Gastroesophageal sphincter (tissue), 4 donors: ENCODE measurements around the gene TRHDE. TPM values are rescaled to one million over a fixed set of nuclear protein-coding genes. Genes with fewer than 3 reads are reported as not detected.

Source experiments
- ATAC-seq: fragments of 150-250 bp; one replicate; pipeline ENCODE4 v1.9.1; 2016; ENCODE audit warnings: mild to moderate bottlenecking, moderate library complexity
- H3K27ac ChIP-seq, 4 donors: fragments of 200-600 bp; sonication (generic) in 3 of 4; 1 replicate in 3 of 4; 2 replicates in 1 of 4; pipeline ENCODE4 v1.5.1; 2016 to 2019
- H3K27me3 ChIP-seq: fragments of 200-600 bp; sonication (generic); one replicate; pipeline ENCODE4 v1.5.1; 2019
- H3K36me3 ChIP-seq, 2 donors: fragments of 200-600 bp; sonication (generic); one replicate each; pipeline ENCODE4 v1.5.1; 2019; ENCODE audit warnings: control low read depth in 1 of 2
- H3K4me1 ChIP-seq, 3 donors: fragments of 200-600 bp; sonication (generic); 1 replicate in 2 of 3; 2 replicates in 1 of 3; pipeline ENCODE4 v1.5.1; 2016 to 2019; ENCODE audit warnings: control low read depth in 2 of 3
- H3K4me3 ChIP-seq, 2 donors: fragments of 200-600 bp; sonication (generic); one replicate each; pipeline ENCODE4 v1.5.1; 2019; ENCODE audit warnings: mild to moderate bottlenecking in 1 of 2, moderate library complexity in 1 of 2
- H3K9me3 ChIP-seq, 3 donors: fragments of 200-600 bp; sonication (generic); one replicate each; pipeline ENCODE4 v1.5.1; 2017 to 2019; ENCODE audit warnings: control low read depth in 2 of 3
- EP300 ChIP-seq: sonication (generic); formaldehyde crosslinking; IDR thresholded peaks from one replicate; pipeline ENCODE4 v1.6.1; 2017; ENCODE audit warnings: antibody characterized with exemption, mild to moderate bottlenecking
- POLR2A ChIP-seq, 2 donors: fragments of 450-650 bp; IDR thresholded peaks; one replicate each; pipeline ENCODE4 v1.6.1; 2017; ENCODE audit warnings: antibody characterized with exemption in 2 of 2, mild to moderate bottlenecking in 2 of 2, moderate library complexity in 1 of 2
- POLR2AphosphoS5 ChIP-seq: sonication (generic); formaldehyde crosslinking; IDR thresholded peaks from one replicate; pipeline ENCODE4 v1.6.1; 2017; ENCODE audit warnings: antibody characterized with exemption
- WGBS, 2 donors: methylation state at CpG; one replicate each; pipeline ENCODE4 v1.1.5; 2018; ENCODE audit warnings: low coverage in 1 of 2; 5-methylcytosine and 5-hydroxymethylcytosine counted together
- total RNA-seq, 4 donors: library from RNA; depleted of rRNA; stranded (reverse); fragments of >200 nt; gene quantifications; one replicate each; pipeline ENCODE4 v1.1.0, GENCODE V29; 2016
- TF ChIP-seq, protein P1 (sequence below), 4 experiments: fragments of 200-600 bp in 2 of 4; fragments of 450-650 bp in 2 of 4; sonication (generic) in 1 of 4; IDR thresholded peaks; one replicate each; pipeline ENCODE4 v1.5.1; 2017 to 2019; ENCODE audit warnings: antibody characterized with exemption in 4 of 4, mild to moderate bottlenecking in 2 of 4, moderate library complexity in 2 of 4

The TRHDE gene
- total RNA-seq, 4 donors from 2014 or later = 0.74 to 2.3 (median 1.0) TPM

DNA sequence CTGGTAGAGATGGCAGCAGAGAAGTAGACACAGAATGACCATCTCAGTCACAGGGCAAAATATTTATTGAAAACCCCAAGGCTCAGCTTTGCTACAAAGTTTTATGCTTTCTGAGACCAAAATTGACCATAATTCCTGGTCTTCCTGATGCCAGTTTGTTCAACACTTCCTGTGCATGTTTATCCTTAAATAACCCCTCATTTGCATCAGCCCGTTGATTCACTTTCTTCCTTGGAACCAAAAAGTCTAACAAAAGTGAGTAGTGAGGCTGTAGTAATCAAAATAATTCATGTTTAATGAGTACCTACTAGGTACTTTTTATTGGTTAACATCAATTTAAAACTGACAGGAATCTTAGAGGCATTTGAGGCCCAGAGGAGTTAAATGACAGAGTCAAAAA is 51.7 kb downstream of the TRHDE start:
- no peaks in the 10 kb centered on the region for H3K36me3 ChIP-seq
- H3K27me3 ChIP-seq = no peaks in the 10 kb centered on the region
- no peak for ATAC-seq
- no peaks in the 10 kb centered on the region for H3K9me3 ChIP-seq
- TF ChIP-seq, protein P1, sequence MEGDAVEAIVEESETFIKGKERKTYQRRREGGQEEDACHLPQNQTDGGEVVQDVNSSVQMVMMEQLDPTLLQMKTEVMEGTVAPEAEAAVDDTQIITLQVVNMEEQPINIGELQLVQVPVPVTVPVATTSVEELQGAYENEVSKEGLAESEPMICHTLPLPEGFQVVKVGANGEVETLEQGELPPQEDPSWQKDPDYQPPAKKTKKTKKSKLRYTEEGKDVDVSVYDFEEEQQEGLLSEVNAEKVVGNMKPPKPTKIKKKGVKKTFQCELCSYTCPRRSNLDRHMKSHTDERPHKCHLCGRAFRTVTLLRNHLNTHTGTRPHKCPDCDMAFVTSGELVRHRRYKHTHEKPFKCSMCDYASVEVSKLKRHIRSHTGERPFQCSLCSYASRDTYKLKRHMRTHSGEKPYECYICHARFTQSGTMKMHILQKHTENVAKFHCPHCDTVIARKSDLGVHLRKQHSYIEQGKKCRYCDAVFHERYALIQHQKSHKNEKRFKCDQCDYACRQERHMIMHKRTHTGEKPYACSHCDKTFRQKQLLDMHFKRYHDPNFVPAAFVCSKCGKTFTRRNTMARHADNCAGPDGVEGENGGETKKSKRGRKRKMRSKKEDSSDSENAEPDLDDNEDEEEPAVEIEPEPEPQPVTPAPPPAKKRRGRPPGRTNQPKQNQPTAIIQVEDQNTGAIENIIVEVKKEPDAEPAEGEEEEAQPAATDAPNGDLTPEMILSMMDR (IDR thresholded peaks at IDR 0.05) = no peak
- TF ChIP-seq POLR2A (IDR thresholded peaks at IDR 0.05) (no peak), EP300 (no peak), POLR2AphosphoS5 (no peak)
- no peak overlapping the region for H3K4me3 ChIP-seq
- 57 to 71% methylated on average over 1 of the region's 1 CpG for WGBS, 2 donors
- H3K4me1 ChIP-seq = no peaks in the 10 kb centered on the region
- no peak overlapping the region for H3K27ac ChIP-seq

DNA sequence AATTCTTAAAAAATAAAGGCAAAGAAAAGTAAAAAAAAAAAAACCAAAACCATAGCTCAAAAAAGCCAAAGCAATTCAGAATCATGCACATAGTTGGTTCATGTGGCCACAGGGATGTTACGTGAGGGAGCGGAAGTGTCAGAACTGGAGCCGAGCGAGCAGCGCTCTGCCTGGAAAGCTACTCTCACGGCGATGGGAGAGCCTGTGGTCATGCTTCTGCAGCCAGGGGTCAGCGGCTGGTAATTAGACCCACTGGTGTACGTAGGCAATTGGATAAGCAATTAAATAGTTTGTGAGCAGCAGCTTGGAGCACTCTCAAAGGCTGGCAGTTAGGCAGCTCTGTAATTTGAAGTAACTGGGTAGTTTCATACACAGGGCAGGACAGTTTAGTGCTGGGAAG is 58.1 kb downstream of the TRHDE start:
- TF ChIP-seq, protein P1 (IDR thresholded peaks at IDR 0.05) = no peak
- TF ChIP-seq POLR2A (IDR thresholded peaks at IDR 0.05) = no peak
- no peak for TF ChIP-seq EP300
- no peak for TF ChIP-seq POLR2AphosphoS5
- H3K4me3 ChIP-seq = no peak overlapping the region
- H3K4me1 ChIP-seq = no peaks in the 10 kb centered on the region
- H3K36me3 ChIP-seq = no peaks in the 10 kb centered on the region
- H3K27me3 ChIP-seq = no peaks in the 10 kb centered on the region
- no peak for ATAC-seq
- H3K9me3 ChIP-seq = no peaks in the 10 kb centered on the region
- H3K27ac ChIP-seq = no peak overlapping the region
- 71 to 81% methylated on average over 5 to 9 of the region's 9 CpGs for WGBS, 2 donors

DNA sequence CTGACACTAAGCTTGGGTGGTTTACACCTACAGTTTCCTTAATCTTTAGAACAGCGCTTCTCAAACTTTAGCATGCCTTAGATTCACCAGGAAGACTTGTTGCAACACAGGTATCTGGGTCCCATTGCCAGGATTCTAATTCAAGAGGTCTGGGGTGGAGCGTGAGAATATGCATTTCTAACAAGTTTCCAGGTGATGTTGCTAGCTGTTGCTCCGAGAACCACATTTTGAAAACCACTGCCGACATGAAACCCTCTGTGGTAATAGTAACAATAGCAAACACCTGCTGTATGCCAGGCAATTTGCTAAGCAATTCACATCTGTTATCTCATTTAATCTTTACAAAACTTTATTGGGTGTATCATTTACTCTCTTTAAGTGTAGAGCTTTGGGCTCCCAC is 58.6 kb downstream of the TRHDE start:
- no peaks in the 10 kb centered on the region for H3K4me1 ChIP-seq
- TF ChIP-seq POLR2AphosphoS5 (no peak), POLR2A (IDR thresholded peaks at IDR 0.05) (no peak), EP300 (no peak)
- TF ChIP-seq, protein P1 (IDR thresholded peaks at IDR 0.05) = no peak
- no peaks in the 10 kb centered on the region for H3K36me3 ChIP-seq
- H3K27me3 ChIP-seq = no peaks in the 10 kb centered on the region
- H3K9me3 ChIP-seq = no peaks in the 10 kb centered on the region
- WGBS, 2 donors = 84 to 91% methylated on average over 4 of the region's 4 CpGs
- H3K27ac ChIP-seq = no peak overlapping the region
- H3K4me3 ChIP-seq = no peak overlapping the region
- ATAC-seq = no peak

DNA sequence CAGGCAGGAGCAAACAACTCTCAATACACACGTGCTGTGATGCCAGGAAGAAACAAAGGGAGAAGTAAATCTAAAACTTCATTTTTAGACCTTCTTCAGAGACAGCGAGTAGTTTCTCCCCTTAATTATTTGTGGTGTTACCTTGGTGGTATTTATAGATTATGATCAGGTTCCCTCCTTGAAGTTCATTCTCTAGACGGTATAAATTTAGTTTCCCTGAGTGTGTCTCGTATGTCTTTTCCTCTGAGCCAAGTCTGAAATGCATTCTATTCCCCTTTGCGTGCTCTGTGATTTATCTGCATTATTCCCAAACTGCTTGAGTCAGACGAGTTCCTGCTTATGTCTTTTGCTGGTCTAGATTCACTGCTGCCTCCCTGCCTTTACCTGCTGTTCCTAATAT is 65.2 kb downstream of the TRHDE start:
- H3K4me3 ChIP-seq = no peak overlapping the region
- no peaks in the 10 kb centered on the region for H3K4me1 ChIP-seq
- TF ChIP-seq EP300 (no peak), POLR2AphosphoS5 (no peak), POLR2A (IDR thresholded peaks at IDR 0.05) (no peak)
- TF ChIP-seq, protein P1 (IDR thresholded peaks at IDR 0.05) = no peak
- H3K9me3 ChIP-seq = no peaks in the 10 kb centered on the region
- no peak for ATAC-seq
- no peak overlapping the region for H3K27ac ChIP-seq
- no peaks in the 10 kb centered on the region for H3K36me3 ChIP-seq
- 55 to 66% methylated on average over 5 to 6 of the region's 6 CpGs for WGBS, 2 donors
- no peaks in the 10 kb centered on the region for H3K27me3 ChIP-seq

DNA sequence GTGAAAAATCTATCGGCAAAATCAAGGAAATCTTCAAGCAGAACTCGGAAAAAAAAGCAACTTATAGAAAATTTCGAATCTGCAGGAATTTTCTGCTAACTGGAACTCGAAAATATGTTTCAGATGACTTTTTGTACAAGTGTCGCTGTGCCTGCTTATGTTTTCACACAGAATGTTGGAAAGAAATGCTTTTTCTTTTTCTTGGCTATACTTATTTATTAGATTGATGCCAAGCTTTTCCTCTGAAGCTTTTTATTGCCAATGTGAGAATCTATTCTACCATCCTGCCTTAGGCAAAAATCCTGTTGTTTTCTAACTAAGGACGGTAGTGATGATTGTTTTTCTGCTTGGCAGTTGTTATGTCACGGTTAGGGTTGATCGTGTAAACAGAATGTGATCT is 65.8 kb downstream of the TRHDE start:
- H3K9me3 ChIP-seq = no peaks in the 10 kb centered on the region
- no peaks in the 10 kb centered on the region for H3K4me1 ChIP-seq
- 67 to 84% methylated on average over 8 of the region's 8 CpGs for WGBS, 2 donors
- no peak overlapping the region for H3K27ac ChIP-seq
- no peaks in the 10 kb centered on the region for H3K36me3 ChIP-seq
- no peaks in the 10 kb centered on the region for H3K27me3 ChIP-seq
- no peak for ATAC-seq
- TF ChIP-seq, protein P1 (IDR thresholded peaks at IDR 0.05) = no peak
- TF ChIP-seq POLR2AphosphoS5 = no peak
- TF ChIP-seq POLR2A (IDR thresholded peaks at IDR 0.05) = no peak
- TF ChIP-seq EP300 = no peak
- no peak overlapping the region for H3K4me3 ChIP-seq
